GM18520 (cell line): Measurements from ENCODE around the gene PTPMT1.
"Not testable (repeated sequence)": the region's sequence is repeated elsewhere in the genome, so short reads cannot be mapped to it uniquely, and the experiment has no call there.

Experiments
- ATAC-seq: cut with Tn5 transposase; IDR thresholded peaks from one replicate; pipeline ENCODE4 v1.9.1; 2021; ENCODE audit not compliant: unreplicated experiment

The PTPMT1 gene, protein sequence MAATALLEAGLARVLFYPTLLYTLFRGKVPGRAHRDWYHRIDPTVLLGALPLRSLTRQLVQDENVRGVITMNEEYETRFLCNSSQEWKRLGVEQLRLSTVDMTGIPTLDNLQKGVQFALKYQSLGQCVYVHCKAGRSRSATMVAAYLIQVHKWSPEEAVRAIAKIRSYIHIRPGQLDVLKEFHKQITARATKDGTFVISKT

DNA sequence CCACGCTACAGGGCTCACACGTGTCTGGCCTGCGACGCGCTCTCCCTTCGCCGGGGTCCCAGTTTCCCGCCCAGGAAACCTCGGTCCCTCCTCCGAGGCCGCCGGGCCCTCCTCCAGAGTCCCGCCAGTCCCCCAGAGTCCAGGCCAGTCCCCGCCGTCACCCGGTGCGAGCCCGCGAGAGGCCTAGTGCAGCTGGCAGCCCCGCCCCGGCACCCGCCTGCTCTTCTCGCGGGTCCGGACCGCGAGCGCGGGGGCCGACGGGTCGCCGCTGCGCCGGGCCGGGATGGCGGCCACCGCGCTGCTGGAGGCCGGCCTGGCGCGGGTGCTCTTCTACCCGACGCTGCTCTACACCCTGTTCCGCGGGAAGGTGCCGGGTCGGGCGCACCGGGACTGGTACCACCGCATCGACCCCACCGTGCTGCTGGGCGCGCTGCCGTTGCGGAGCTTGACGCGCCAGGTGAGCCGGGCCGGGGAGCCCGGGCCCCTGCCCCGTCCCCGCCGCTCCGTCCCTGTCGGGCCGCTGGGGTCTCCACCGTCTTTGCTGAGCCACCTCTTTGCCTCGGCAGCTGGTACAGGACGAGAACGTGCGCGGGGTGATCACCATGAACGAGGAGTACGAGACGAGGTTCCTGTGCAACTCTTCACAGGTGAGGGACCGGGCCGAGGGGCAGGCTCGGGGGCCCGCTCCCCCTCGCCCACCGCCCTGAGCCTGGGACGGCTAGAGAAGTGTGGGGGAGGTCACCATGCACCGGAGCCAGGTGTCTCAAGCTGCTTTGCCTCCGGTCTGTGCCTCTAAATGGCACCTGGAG is at the start of gene PTPMT1:
Gene PTPMT1, plus strand, starts transcription at position 260 of the 809 bp plus-strand sequence. Its CDS starts 24 bp downstream, at position 284.
- peak; percentile 76 for ATAC-seq

DNA sequence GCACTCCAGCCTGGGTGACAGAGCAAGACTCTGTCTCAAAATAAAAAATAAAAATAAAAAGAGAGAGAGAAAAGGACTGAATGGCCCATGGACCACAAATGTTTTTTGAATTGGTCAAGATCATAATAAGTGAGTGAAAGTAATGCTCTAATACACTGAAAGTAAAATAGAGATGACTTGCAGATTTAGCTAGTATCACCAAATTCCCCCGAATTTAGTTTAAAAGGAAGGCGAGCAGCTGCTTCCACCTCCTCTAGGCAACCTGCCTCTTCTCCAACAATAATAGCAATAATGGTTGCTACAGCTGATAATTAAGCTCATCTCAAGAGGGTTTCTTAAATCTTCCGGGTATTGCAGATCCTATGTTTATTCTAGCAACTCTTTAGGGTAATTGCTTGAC is 49.2 kb upstream of the PTPMT1 start:
- ATAC-seq = no peak

DNA sequence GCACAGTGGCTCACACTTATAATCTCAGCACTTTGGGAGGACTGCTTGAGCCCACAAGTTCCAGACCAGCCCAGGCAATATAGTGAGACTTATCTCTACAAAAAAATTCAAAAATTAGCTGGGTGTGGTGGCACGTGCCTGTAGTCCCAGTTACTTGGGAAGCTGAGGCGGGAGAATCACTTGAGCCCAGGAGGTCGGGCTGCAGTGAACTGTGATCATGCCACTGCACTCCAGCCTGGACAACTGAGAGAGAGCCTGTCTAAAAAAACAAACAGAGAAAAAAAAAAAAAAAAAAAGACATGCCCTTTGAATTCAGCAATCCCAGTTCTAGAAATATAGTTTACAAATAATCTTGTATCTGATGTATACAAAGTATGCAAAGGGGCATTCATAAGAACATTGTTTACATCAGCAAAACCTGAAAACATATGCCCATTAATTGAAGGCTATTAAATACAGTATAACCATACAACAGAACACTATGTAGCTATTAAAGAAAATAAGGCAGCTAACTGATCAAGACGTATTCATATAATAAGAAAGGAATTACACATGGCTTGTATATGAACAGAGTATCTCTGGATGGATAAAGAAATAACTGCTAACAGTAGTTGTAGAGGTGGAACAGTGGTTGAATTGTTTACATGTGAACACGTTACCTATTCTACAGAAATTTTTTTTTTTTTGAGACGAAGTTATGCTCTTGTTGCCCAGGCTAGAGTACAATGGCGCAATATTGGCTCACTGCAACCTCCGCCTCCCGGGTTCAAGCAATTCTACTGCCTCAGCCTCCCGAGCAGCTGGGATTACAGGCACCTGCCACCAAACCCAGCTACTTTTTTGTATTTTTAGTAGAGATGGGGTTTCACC is 48.2 kb upstream of the PTPMT1 start:
- no peak for ATAC-seq

DNA sequence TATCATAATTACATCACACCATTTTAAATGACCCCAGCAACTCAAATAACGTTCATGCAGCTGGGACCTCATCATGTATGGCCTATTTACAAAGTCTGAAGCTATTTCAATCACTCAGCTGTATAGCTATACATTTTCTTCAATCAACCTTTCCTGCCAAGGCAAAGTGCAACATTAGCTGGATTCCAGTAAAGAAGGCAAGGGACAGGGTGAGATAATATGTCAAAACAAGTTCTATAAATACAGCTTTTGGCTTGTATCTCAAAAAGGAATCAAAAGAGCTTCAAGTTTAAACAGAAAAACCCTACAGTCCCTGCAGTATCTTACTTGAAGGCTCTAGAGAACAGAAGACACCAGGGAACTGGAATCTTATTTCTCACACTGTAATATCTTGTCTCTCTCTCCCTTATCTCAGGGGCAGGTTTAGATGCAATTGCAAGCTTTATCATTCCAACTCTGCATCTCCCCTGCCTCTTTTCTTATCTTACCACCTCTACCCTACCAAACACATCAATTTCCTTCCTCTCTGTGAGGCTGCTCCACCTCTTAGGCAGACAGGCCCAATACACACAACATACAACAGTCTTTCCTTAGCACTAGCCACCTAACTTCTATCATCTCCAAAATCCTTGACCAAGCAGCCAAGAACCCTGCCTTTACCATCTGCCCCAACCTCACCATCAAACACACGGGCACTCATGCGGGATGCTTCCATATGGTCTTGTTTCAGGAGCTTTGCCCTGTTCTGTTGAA is 47.0 kb upstream of the PTPMT1 start:
- no peak for ATAC-seq

DNA sequence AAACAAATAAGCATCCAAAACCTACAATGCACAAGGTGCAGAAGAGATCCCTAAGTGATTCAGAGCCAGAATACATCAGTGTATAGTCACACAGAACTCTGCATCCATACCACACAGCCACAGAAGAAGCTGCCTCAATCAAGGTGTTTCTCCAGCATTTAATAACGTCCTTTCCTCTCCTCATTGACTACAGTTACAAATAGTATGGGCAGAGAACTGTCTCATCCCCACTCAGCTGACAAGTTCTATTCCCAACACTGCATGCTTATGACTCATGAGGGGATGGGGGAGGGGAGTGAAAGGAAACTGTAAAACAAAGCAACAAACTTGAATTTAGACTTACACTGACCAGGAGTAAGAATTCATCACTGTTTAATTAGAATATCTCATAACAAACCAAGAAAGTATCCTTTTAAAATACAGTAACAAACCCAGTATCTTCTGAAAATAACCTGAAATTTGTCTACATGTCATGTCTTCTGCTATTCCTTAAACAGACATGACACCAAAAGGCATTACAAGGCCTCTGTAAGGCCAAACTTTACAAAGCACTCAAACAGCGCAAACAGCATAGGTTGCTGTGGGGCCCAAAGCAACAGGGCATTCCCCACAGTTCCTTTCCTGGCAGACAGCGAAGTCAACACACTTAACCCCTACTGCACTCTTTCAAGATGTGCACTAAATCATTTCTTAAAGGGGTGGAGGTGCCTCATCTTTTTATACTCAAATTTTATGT is 41.7 kb upstream of the PTPMT1 start:
- ATAC-seq = peak; percentile 37

DNA sequence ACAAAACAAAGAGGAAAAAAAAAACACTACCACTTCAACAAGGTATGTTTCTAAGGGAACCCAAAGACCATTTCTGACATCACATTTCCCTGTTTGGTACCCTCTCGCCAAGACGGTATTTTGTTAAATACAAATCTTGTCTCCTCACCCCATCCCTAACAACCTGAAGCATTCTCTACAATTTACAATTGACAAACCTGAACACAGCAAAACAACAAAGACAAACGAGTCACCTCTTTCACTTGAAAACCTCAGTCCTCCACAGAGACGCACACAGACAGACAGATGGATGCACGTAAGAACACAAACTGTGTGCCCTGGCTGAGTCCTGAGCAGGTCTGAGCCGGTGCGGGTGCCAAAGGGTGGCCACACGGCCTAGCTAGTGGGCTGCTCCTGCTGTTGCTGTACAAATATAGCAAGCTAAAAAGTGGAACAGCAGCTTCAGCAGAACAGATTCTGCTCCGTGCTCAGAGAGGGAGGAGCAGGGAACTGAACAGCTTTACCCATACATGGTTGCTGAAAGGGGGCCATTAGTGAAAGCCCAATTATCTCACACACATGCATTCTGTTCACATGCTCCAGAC is 41.0 kb upstream of the PTPMT1 start:
- no peak for ATAC-seq

DNA sequence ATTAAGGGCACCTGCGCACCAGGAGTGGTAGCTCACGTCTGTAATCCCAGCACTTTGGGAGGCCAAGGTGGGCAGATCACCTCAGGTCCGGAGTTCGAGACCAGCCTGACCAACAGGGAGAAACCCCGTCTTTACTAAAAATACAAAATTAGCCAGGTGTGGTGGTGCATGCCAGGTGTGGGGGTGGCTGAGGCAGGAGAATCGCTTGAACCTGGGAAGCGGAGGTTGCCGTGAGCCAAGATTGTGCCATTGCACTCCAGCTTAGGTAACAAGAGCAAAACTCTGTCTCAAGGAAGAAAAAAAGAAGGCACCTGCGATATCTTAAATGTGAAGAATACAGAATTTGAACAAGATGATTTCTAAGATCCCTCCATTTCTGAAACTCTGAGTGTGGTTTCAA is 39.4 kb upstream of the PTPMT1 start:
- not testable (repeated sequence) for ATAC-seq

DNA sequence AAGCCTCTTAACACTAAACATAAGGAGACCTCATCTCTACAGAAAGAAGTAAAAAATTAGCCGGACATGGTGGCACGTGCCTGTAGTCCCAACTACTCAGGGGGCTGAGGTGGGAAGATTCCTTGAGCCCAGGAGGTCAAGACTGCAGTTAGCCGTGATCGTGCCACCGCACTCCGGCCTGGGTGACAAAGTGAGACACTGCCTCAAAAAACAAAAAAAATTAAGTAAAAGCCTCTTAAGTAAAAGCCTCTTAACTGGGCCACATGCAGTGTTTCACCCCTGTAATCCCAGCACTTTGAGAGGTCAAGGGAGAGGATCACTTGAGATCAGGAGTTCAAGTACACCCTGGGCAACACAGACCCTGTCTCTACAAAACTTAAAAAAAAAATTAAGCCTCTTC is 38.2 kb upstream of the PTPMT1 start:
- ATAC-seq = no peak

DNA sequence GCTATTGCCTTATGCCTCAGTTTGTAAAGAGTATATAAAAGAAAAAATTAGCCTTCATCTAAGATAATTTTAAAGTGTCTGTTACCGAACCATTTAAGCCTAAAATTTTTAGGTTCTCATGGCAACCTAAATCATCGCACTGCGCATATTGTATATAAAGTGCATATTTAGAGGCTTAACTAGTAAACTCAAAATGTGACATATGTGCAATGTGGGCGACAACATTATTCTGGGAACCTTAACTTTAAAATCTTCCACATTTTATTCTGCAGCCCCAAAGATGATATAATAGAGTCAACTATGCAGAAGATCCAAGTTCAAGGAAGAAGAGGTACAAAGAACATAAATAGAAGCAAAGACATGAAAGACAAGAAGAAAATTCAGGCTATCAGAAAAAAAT is 35.4 kb upstream of the PTPMT1 start:
- ATAC-seq = no peak

DNA sequence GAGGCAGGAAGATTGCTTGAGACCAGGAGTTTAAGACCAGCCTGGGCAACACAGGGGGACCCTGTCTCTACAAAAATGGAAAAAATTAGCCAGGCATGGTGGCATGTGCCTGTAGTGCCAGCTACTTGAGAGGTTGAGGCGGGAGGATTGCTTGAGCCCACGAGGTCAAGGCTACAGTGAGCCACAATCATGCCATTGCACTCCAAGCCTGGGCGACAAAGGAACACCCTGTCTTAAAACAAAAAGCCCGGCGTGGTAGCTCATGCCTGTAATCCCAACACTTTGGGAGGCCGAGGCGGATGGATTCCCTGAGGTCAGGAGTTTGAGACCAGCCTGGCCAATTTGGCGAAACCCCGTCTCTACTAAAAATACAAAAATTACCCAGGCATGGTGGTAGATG is 34.7 kb upstream of the PTPMT1 start:
- not testable (repeated sequence) for ATAC-seq

DNA sequence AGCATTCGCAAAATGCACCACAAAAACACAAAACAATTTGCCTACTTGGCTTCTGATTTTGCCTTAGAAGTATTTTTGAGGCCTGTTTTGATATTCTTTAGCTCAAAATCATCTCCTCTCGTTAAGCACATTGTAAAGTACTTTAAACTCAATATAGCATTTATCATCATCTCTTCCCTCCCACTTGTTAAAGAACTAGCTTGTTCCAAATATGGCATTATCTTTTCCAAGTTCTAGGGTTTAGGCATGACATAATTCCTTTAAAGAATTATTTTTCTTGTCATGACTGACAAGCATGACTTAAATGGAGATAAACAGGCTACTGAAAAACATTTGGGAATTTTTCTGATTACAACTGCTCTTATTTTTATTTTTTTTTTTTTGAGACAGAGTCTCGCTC is 33.7 kb upstream of the PTPMT1 start:
- ATAC-seq = no peak

DNA sequence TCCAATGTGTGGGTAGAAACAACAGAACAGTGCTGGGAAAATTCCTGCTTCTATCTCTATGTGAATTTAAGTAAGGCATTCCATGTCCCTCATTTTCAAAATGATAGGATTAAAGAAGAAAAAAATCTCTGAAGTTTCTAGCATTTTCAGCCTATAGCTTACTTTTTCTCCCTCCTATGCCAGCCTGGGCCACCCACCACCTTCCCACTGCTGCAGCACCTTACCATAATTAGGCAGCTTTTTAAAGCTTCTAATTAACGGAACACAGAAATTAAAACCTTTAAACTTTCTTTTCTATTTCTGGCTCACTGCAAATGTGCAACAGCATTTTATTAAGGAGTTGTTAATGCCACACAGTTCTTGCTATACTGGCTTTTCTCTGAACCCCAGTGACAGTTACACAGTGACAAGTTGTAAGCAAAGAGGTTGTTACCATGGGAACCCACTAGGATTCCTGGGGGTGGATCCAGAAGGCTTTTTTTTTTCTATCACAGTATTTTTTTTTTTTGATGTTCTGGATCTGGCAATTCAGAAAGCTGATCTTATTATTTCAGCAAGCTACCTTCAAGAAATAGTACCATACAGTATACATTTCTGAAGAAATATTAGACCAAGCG is 32.7 kb upstream of the PTPMT1 start:
- ATAC-seq = no peak

DNA sequence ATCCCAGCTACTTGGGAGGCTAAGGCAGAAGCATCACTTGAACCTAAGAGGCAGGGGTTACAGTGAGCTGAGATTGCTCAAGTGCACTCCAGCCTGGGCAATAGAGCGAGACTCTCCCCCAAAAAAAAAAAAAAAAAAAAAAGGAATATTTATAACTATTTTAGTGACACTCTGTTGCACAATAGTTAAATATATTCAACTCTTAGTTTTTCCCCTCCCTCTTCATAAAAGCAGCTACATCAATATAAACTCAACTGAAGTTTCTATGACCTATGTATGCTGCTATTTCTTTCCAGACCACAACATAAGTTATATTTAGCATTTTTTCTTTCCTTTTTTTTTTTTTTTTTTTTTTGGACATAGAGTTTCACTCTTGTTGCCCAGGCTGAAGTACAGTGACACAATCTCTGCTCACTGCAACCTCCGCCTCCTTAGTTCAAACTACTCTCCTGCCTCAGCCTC is 31.7 kb upstream of the PTPMT1 start:
- ATAC-seq = no peak

DNA sequence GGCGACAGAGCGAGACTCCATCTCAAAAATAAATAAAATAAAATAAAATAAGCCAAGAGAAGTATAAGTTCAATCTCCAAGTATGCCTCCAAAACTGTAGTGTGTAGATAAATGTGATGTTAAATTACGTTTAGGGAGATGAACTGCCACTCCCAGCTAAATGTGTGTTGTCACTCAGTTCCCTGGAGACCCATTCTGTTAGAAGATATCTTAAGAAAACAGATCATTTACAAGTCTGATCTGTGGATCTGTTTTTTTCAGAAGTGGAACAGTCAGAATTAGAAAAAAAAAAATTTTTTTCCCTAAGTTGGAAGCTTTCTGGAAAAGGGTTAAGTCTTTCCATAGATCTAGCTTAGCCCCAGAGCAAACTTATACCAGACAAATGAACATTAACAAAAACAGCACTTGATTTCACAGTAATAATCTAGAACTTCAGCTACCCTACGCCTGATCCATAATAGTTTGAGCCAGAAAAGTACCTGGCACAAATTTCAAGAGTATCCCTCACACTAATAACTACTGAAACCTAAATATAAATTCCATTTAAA is 30.6 kb upstream of the PTPMT1 start:
- no peak for ATAC-seq

DNA sequence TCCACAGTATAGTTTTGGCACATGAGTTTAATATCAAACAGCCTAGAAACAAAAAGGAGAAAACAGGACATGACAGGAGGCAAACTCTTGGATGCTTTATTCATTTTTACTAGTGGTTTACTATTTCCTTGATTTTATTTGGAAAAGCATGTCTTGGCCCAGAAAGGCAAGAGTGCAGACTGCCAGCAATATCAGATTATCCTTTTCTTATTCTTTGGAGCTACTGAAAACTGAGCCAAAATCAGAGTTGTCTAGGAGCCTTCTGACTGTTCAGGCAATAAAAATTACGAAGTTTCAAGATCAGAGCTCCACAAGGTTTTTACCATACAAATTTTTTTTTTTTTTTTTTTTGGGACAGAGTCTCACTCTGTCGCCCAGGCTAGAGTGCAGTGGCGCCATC is 28.5 kb upstream of the PTPMT1 start:
- ATAC-seq = no peak

DNA sequence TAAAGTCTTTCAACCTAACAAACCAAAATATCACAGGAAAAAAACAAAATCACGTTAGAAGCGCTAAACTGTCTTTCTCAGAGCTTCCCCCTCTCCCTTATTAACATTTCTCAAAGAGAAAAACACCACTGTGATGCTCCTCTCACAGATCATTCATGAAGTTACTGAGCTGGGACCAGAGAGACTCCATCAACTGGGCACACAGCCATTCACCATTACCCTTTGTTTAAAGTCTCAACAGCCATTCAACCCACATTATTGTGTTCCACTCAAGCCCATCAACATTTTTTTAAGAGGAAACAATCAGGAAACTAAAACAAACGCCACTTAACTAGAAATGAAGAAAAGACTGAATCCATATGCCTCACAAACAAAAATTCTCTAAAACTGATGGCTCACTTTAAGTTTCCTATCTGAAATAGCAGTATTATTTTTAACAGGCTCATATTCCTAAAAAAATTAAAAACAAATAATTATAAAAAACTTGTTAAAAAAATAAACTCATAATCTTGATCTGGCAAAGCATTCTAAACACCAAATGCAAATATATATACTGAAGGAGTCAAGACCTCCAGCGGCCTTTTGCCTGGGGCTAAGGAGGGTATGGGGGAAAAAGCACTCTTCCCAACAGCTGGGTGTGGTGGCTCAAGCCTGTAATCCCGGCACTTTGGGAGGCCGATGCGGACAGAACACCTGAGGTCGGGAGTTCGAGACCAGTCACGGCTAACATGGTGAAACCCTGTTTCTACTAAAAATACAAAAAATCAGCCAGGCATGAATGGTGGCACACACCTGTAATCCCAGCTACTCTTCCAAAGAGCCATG is 26.4 kb upstream of the PTPMT1 start:
- ATAC-seq = no peak

DNA sequence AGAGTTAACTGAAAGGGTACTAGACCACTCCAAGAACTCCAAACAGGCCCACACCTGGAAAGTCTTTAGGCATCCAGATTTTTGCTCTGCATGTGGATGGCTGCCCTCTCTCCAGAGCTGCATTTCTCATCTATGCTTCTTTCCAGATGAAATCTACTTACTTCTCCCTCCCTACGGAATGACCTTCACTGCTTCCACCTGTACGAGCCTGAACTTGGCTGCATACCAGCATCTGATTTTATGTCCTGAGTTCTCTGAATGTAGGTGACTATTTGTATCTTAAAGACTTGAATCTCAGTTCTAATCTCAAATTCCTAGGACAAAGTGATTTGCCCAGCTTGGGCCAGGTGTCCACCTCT is 25.7 kb upstream of the PTPMT1 start:
- no peak for ATAC-seq

DNA sequence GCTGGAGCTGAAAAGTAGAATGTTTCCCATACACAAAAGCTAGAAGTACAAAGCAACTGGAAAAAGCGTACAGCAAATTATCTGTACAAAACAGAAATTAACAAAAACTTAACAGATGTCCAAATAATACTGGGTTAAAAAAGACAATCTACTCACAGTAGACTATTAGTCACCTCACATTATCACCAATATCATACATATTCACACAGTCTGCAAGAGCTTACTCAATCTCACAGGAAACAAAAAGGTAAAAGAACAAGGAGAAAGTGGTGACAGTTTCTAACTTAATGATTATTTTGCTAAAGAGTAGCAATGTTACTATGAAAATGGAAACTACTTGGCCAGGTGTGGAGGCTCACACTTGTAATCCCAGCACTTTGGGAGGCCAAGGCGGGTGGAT is 24.3 kb upstream of the PTPMT1 start:
- no peak for ATAC-seq
